ENCODE data around the gene RPN2. TPM values are rescaled to one million over a fixed set of nuclear protein-coding genes. Genes with fewer than 3 reads are reported as not detected.

Gene RPN2
- total and polyA plus RNA-seq, 7 experiments from 2014 or later, result 88.7 to 281 (median 113) TPM

GRCh38 chr20:37233548-37234253 lies 54.6 kb downstream of the RPN2 start:
- ATAC-seq, result no peak
- peaks cover 26 to 68% (median 34%) of the 10 kb centered on the region in 5 donors for H3K36me3 Mint-ChIP-seq
- no peaks in the 10 kb centered on the region for H3K9me3 ChIP-seq (ENCODE audit: control insufficient read depth in 2 of 3, low read length in 3 of 3)
- peaks cover 51 to 99% (median 80%) of the 10 kb centered on the region in 3 experiments for H3K36me3 ChIP-seq (ENCODE audit: control insufficient read depth in 2 of 3, insufficient read depth in 3 of 3, low read length in 3 of 3)
- no peak overlapping the region for H3K27ac ChIP-seq (ENCODE audit: low read depth, low read length)
- H3K27me3 Mint-ChIP-seq, result no peaks in the 10 kb centered on the region
- no peaks in the 10 kb centered on the region for H3K4me1 ChIP-seq (ENCODE audit: control insufficient read depth in 2 of 2, insufficient read depth in 2 of 2, low read length in 2 of 2)
- H3K27me3 ChIP-seq (ENCODE audit: control insufficient read depth in 2 of 2, insufficient read depth in 2 of 2, low read length in 2 of 2), result no peaks in the 10 kb centered on the region
- H3K4me3 ChIP-seq (ENCODE audit: low read length), result no peak overlapping the region
- intact Hi-C loops (cut with micrococcal nuclease), result no loop called here
- DNase-seq, result no peak
- CTCF ChIA-PET, result interaction anchor here (0.7 kb wide), 1 partner anchor 1209 kb away, joined by 5 read pairs; no protein-coding TSS in a partner anchor
- no peaks in the 10 kb centered on the region for H3K9me3 Mint-ChIP-seq
- POLR2A ChIA-PET, result interaction anchor here (1.2 kb wide), 1 partner anchor 51 kb away, joined by 3 read pairs; no protein-coding TSS in a partner anchor
- no peak overlapping the region for H3K27ac Mint-ChIP-seq
- no peaks in the 10 kb centered on the region for H3K4me1 Mint-ChIP-seq
- H3K4me3 Mint-ChIP-seq, result no peak overlapping the region

GRCh38 chr20:37234254-37234581 lies 55.1 kb downstream of the RPN2 start:
- intact Hi-C loops (cut with micrococcal nuclease), result no loop called here
- Histone ChIP-seq H3K4me1 (ENCODE audit: control insufficient read depth in 2 of 2, insufficient read depth in 2 of 2, low read length in 2 of 2) (no peaks in the 10 kb centered on the region), H3K27me3 (ENCODE audit: control insufficient read depth in 2 of 2, insufficient read depth in 2 of 2, low read length in 2 of 2) (no peaks in the 10 kb centered on the region), H3K4me3 (ENCODE audit: low read length) (no peak overlapping the region), H3K27ac (ENCODE audit: low read depth, low read length) (no peak overlapping the region), H3K9me3 (ENCODE audit: control insufficient read depth in 2 of 3, low read length in 3 of 3) (no peaks in the 10 kb centered on the region), H3K36me3 (ENCODE audit: control insufficient read depth in 2 of 3, insufficient read depth in 3 of 3, low read length in 3 of 3) (peaks cover 45 to 99% (median 80%) of the 10 kb centered on the region in 3 experiments)
- DNase-seq, result no peak
- Mint-ChIP-seq H3K9me3 (no peaks in the 10 kb centered on the region), H3K4me3 (no peak overlapping the region), H3K36me3 (peaks cover 22 to 68% (median 30%) of the 10 kb centered on the region in 5 donors), H3K4me1 (no peaks in the 10 kb centered on the region), H3K27ac (no peak overlapping the region), H3K27me3 (no peaks in the 10 kb centered on the region)
- ChIA-PET CTCF (no interaction called here), POLR2A (no interaction called here)
- ATAC-seq, result no peak

- CTCF ChIA-PET, result no interaction called here
- ATAC-seq, result no peak
- Mint-ChIP-seq H3K36me3 (peaks cover 18 to 72% (median 28%) of the 10 kb centered on the region in 5 donors), H3K27me3 (no peaks in the 10 kb centered on the region), H3K4me3 (no peak overlapping the region), H3K27ac (no peak overlapping the region), H3K9me3 (no peaks in the 10 kb centered on the region), H3K4me1 (no peaks in the 10 kb centered on the region)
- Histone ChIP-seq H3K27ac (ENCODE audit: low read depth, low read length) (no peak overlapping the region), H3K9me3 (ENCODE audit: control insufficient read depth in 2 of 3, low read length in 3 of 3) (no peaks in the 10 kb centered on the region), H3K4me1 (ENCODE audit: control insufficient read depth in 2 of 2, insufficient read depth in 2 of 2, low read length in 2 of 2) (no peaks in the 10 kb centered on the region), H3K36me3 (ENCODE audit: control insufficient read depth in 2 of 3, insufficient read depth in 3 of 3, low read length in 3 of 3) (peaks cover 37 to 99% (median 77%) of the 10 kb centered on the region in 3 experiments), H3K4me3 (ENCODE audit: low read length) (no peak overlapping the region), H3K27me3 (ENCODE audit: control insufficient read depth in 2 of 2, insufficient read depth in 2 of 2, low read length in 2 of 2) (no peaks in the 10 kb centered on the region)
- DNase-seq, result no peak
- POLR2A ChIA-PET, result no interaction called here
- intact Hi-C loops (cut with micrococcal nuclease), result no loop called here
These were observed 55.9 kb downstream of the RPN2 start for GRCh38 chr20:37235065-37235464.

- Histone ChIP-seq H3K27ac (ENCODE audit: low read depth, low read length) (no peak overlapping the region), H3K4me1 (ENCODE audit: control insufficient read depth in 2 of 2, insufficient read depth in 2 of 2, low read length in 2 of 2) (no peaks in the 10 kb centered on the region), H3K27me3 (ENCODE audit: control insufficient read depth in 2 of 2, insufficient read depth in 2 of 2, low read length in 2 of 2) (no peaks in the 10 kb centered on the region), H3K9me3 (ENCODE audit: control insufficient read depth in 2 of 3, low read length in 3 of 3) (no peaks in the 10 kb centered on the region), H3K36me3 (ENCODE audit: control insufficient read depth in 2 of 3, insufficient read depth in 3 of 3, low read length in 3 of 3) (peaks cover 30 to 99% (median 68%) of the 10 kb centered on the region in 3 experiments), H3K4me3 (ENCODE audit: low read length) (no peak overlapping the region)
- no peak for ATAC-seq
- H3K4me3 Mint-ChIP-seq, result no peak overlapping the region
- ChIA-PET CTCF (no interaction called here), POLR2A (no interaction called here)
- H3K9me3 Mint-ChIP-seq, result no peaks in the 10 kb centered on the region
- peak overlapping the region in 1 of 9 donors; percentile 14 for H3K27ac Mint-ChIP-seq
- no peaks in the 10 kb centered on the region for H3K27me3 Mint-ChIP-seq
- intact Hi-C loops (cut with micrococcal nuclease), result no loop called here
- H3K36me3 Mint-ChIP-seq, result peaks cover 18 to 74% (median 22%) of the 10 kb centered on the region in 5 donors
- DNase-seq, result no peak
- H3K4me1 Mint-ChIP-seq, result no peaks in the 10 kb centered on the region
These were observed 57.3 kb downstream of the RPN2 start for GRCh38 chr20:37236462-37236861.

- ATAC-seq, result no peak
- no peaks in the 10 kb centered on the region for H3K4me1 Mint-ChIP-seq
- H3K36me3 Mint-ChIP-seq, result peaks cover 12 to 75% (median 20%) of the 10 kb centered on the region in 5 donors
- intact Hi-C loops (cut with micrococcal nuclease), result no loop called here
- H3K9me3 ChIP-seq (ENCODE audit: control insufficient read depth in 2 of 3, low read length in 3 of 3), result no peaks in the 10 kb centered on the region
- CTCF ChIA-PET, result no interaction called here
- H3K27me3 Mint-ChIP-seq, result no peaks in the 10 kb centered on the region
- H3K4me3 ChIP-seq (ENCODE audit: low read length), result no peak overlapping the region
- H3K9me3 Mint-ChIP-seq, result no peaks in the 10 kb centered on the region
- H3K4me1 ChIP-seq (ENCODE audit: control insufficient read depth in 2 of 2, insufficient read depth in 2 of 2, low read length in 2 of 2), result no peaks in the 10 kb centered on the region
- DNase-seq, result no peak
- no peaks in the 10 kb centered on the region for H3K27me3 ChIP-seq (ENCODE audit: control insufficient read depth in 2 of 2, insufficient read depth in 2 of 2, low read length in 2 of 2)
- no peak overlapping the region for H3K27ac ChIP-seq (ENCODE audit: low read depth, low read length)
- H3K27ac Mint-ChIP-seq, result no peak overlapping the region
- no peak overlapping the region for H3K4me3 Mint-ChIP-seq
- POLR2A ChIA-PET, result no interaction called here
- H3K36me3 ChIP-seq (ENCODE audit: control insufficient read depth in 2 of 3, insufficient read depth in 3 of 3, low read length in 3 of 3), result peaks cover 30 to 99% (median 71%) of the 10 kb centered on the region in 3 experiments
These were observed 58.5 kb downstream of the RPN2 start for GRCh38 chr20:37237656-37238055.

GRCh38 chr20:37238426-37238825 lies 59.3 kb downstream of the RPN2 start:
- ATAC-seq (no peak), DNase-seq (no peak)
- Mint-ChIP-seq H3K27ac (no peak overlapping the region), H3K27me3 (no peaks in the 10 kb centered on the region), H3K4me3 (no peak overlapping the region), H3K36me3 (peaks cover 14 to 79% (median 22%) of the 10 kb centered on the region in 5 donors), H3K4me1 (no peaks in the 10 kb centered on the region), H3K9me3 (no peaks in the 10 kb centered on the region)
- no peak overlapping the region for H3K27ac ChIP-seq (ENCODE audit: low read depth, low read length)
- H3K4me3 ChIP-seq (ENCODE audit: low read length), result no peak overlapping the region
- ChIA-PET CTCF (interaction anchor here (0.7 kb wide), 1 partner anchor 43 kb away, joined by 3 read pairs; no protein-coding TSS in a partner anchor), POLR2A (no interaction called here)
- H3K36me3 ChIP-seq (ENCODE audit: control insufficient read depth in 2 of 3, insufficient read depth in 3 of 3, low read length in 3 of 3), result peaks cover 30 to 97% (median 63%) of the 10 kb centered on the region in 3 experiments
- no peaks in the 10 kb centered on the region for H3K9me3 ChIP-seq (ENCODE audit: control insufficient read depth in 2 of 3, low read length in 3 of 3)
- H3K4me1 ChIP-seq (ENCODE audit: control insufficient read depth in 2 of 2, insufficient read depth in 2 of 2, low read length in 2 of 2), result no peaks in the 10 kb centered on the region
- no peaks in the 10 kb centered on the region for H3K27me3 ChIP-seq (ENCODE audit: control insufficient read depth in 2 of 2, insufficient read depth in 2 of 2, low read length in 2 of 2)
- intact Hi-C loops (cut with micrococcal nuclease), result no loop called here

GRCh38 chr20:37238935-37239451 lies 59.9 kb downstream of the RPN2 start:
- Mint-ChIP-seq H3K9me3 (no peaks in the 10 kb centered on the region), H3K4me3 (no peak overlapping the region), H3K36me3 (peaks cover 20 to 77% (median 23%) of the 10 kb centered on the region in 5 donors), H3K27ac (no peak overlapping the region), H3K27me3 (no peaks in the 10 kb centered on the region), H3K4me1 (no peaks in the 10 kb centered on the region)
- intact Hi-C loops (cut with micrococcal nuclease), result no loop called here
- ChIA-PET CTCF (interaction anchor here (0.7 kb wide), 1 partner anchor 44 kb away, joined by 3 read pairs; no protein-coding TSS in a partner anchor), POLR2A (interaction anchor here (0.6 kb wide), 1 partner anchor 795 kb away, joined by 3 read pairs; the partner anchor contains the start of gene RPRD1B)
- H3K4me3 ChIP-seq (ENCODE audit: low read length), result no peak overlapping the region
- peaks cover 28 to 97% (median 61%) of the 10 kb centered on the region in 3 experiments for H3K36me3 ChIP-seq (ENCODE audit: control insufficient read depth in 2 of 3, insufficient read depth in 3 of 3, low read length in 3 of 3)
- H3K27ac ChIP-seq (ENCODE audit: low read depth, low read length), result no peak overlapping the region
- no peaks in the 10 kb centered on the region for H3K4me1 ChIP-seq (ENCODE audit: control insufficient read depth in 2 of 2, insufficient read depth in 2 of 2, low read length in 2 of 2)
- no peaks in the 10 kb centered on the region for H3K9me3 ChIP-seq (ENCODE audit: control insufficient read depth in 2 of 3, low read length in 3 of 3)
- no peak for ATAC-seq
- H3K27me3 ChIP-seq (ENCODE audit: control insufficient read depth in 2 of 2, insufficient read depth in 2 of 2, low read length in 2 of 2), result no peaks in the 10 kb centered on the region
- no peak for DNase-seq

Data from naive thymus-derived CD4-positive, alpha-beta T cell (primary cell).